Measurements from ENCODE around the gene MAFG.

The MAFG gene

GRCh38 chr17:81889602-81890001 is 37.9 kb downstream of the MAFG start:
- no peaks in the 10 kb centered on the region for H3K27me3 ChIP-seq (ENCODE audit: insufficient read depth, poor library complexity, severe bottlenecking)
- peak overlapping the region; percentile 79 for H3K27ac ChIP-seq (ENCODE audit: poor library complexity, severe bottlenecking)
- peaks cover 71% of the 10 kb centered on the region for H3K36me3 ChIP-seq (ENCODE audit: low read depth)
- ATAC-seq (ENCODE audit: low read depth), result no peak
- peaks cover 1% of the 10 kb centered on the region for H3K9me3 ChIP-seq (ENCODE audit: severe bottlenecking)
- DNase-seq (ENCODE audit: low spot score), result no peak
- TF ChIP-seq CTCF (IDR thresholded peaks at IDR 0.05; ENCODE audit: poor library complexity, severe bottlenecking), result no peak
- no peak overlapping the region for H3K4me3 ChIP-seq (ENCODE audit: severe bottlenecking)
- peaks cover 4% of the 10 kb centered on the region for H3K4me1 ChIP-seq (ENCODE audit: insufficient read depth, poor library complexity, severe bottlenecking)

GRCh38 chr17:81888988-81889595 is 38.4 kb downstream of the MAFG start:
- Histone ChIP-seq H3K4me1 (ENCODE audit: insufficient read depth, poor library complexity, severe bottlenecking) (peaks cover 4% of the 10 kb centered on the region), H3K36me3 (ENCODE audit: low read depth) (peaks cover 71% of the 10 kb centered on the region), H3K27me3 (ENCODE audit: insufficient read depth, poor library complexity, severe bottlenecking) (no peaks in the 10 kb centered on the region)

GRCh38 chr17:81888105-81888987 is 39.2 kb downstream of the MAFG start:
- Histone ChIP-seq H3K27me3 (ENCODE audit: insufficient read depth, poor library complexity, severe bottlenecking) (no peaks in the 10 kb centered on the region), H3K9me3 (ENCODE audit: severe bottlenecking) (peaks cover 1% of the 10 kb centered on the region), H3K4me1 (ENCODE audit: insufficient read depth, poor library complexity, severe bottlenecking) (peaks cover 4% of the 10 kb centered on the region), H3K36me3 (ENCODE audit: low read depth) (peaks cover 74% of the 10 kb centered on the region), H3K4me3 (ENCODE audit: severe bottlenecking) (no peak overlapping the region), H3K27ac (ENCODE audit: poor library complexity, severe bottlenecking) (no peak overlapping the region)
- TF ChIP-seq CTCF (IDR thresholded peaks at IDR 0.05; ENCODE audit: poor library complexity, severe bottlenecking), result no peak
- ATAC-seq (ENCODE audit: low read depth) (no peak), DNase-seq (ENCODE audit: low spot score) (no peak)

More at GRCh38 chr17:81888988-81889595, 38.4 kb downstream of the MAFG start:
- ATAC-seq (ENCODE audit: low read depth) (no peak), DNase-seq (ENCODE audit: low spot score) (no peak)
- Histone ChIP-seq H3K27ac (ENCODE audit: poor library complexity, severe bottlenecking) (no peak overlapping the region), H3K4me3 (ENCODE audit: severe bottlenecking) (no peak overlapping the region), H3K9me3 (ENCODE audit: severe bottlenecking) (peaks cover 1% of the 10 kb centered on the region)
- TF ChIP-seq CTCF (IDR thresholded peaks at IDR 0.05; ENCODE audit: poor library complexity, severe bottlenecking), result no peak

- Histone ChIP-seq H3K4me1 (ENCODE audit: insufficient read depth, poor library complexity, severe bottlenecking) (peaks cover 4% of the 10 kb centered on the region), H3K27me3 (ENCODE audit: insufficient read depth, poor library complexity, severe bottlenecking) (no peaks in the 10 kb centered on the region), H3K9me3 (ENCODE audit: severe bottlenecking) (peaks cover 1% of the 10 kb centered on the region), H3K4me3 (ENCODE audit: severe bottlenecking) (no peak overlapping the region), H3K27ac (ENCODE audit: poor library complexity, severe bottlenecking) (no peak overlapping the region), H3K36me3 (ENCODE audit: low read depth) (peaks cover 93% of the 10 kb centered on the region)
- ATAC-seq (ENCODE audit: low read depth), result peak; percentile 52; the same call in 2 of the 3 replicates
- peak; percentile 74 for DNase-seq (ENCODE audit: low spot score)
- no peak for TF ChIP-seq CTCF (IDR thresholded peaks at IDR 0.05; ENCODE audit: poor library complexity, severe bottlenecking)
These were observed 41.5 kb downstream of the MAFG start for GRCh38 chr17:81885869-81886548.
